A549 (cell line): ENCODE measurements around the gene IMP3. TPM values are rescaled to one million over a fixed set of nuclear protein-coding genes. Genes with fewer than 3 reads are reported as not detected.

Experiments used
- polyA plus RNA-seq, 4 experiments: library from polyadenylated mRNA; depleted of rRNA in 3 of 4; stranded (reverse); fragments of >200 nt; fragmentation: RNase III in 1 of 4; extraction: RNeasy Plus Mini Kit Qiagen cat#74134 plus additional on column Dnase treatment in 1 of 4; gene quantifications; 2 replicates in 3 of 4; 3 replicates in 1 of 4; pipeline ENCODE4 v1.2.3, GENCODE V29; 2011 to 2017

Gene IMP3
- polyA plus RNA-seq, 2 of the 4 experiments (the other 2 are of a cell fraction) = 90.0 to 94.7 TPM

Other genes with a start within 250 kb of the IMP3 start
- gene SIN3A, start 188.5 kb downstream of the IMP3 start, polyA plus RNA-seq (2011; rRNA removed) = 46.8 and 48.7 TPM in 2 replicates
- 33.9 to 38.6 TPM (median 35.9 TPM) in 3 replicates for gene SIN3A, start 188.5 kb downstream of the IMP3 start, polyA plus RNA-seq (2017; fragmentation: RNase III; extraction: RNeasy Plus Mini Kit Qiagen cat#74134 plus additional on column Dnase treatment)
- 60.2 and 71.2 TPM in 2 replicates for gene PTPN9, start 60.9 kb downstream of the IMP3 start, polyA plus RNA-seq (2011; rRNA removed)
- 25.5 to 31.1 TPM (median 29.5 TPM) in 3 replicates for gene PTPN9, start 60.9 kb downstream of the IMP3 start, polyA plus RNA-seq (2017; fragmentation: RNase III; extraction: RNeasy Plus Mini Kit Qiagen cat#74134 plus additional on column Dnase treatment)
- gene SNUPN, start 14.5 kb downstream of the IMP3 start, polyA plus RNA-seq (2011; rRNA removed) = 33.6 and 38.5 TPM in 2 replicates
- gene SNUPN, start 14.5 kb downstream of the IMP3 start, polyA plus RNA-seq (2017; fragmentation: RNase III; extraction: RNeasy Plus Mini Kit Qiagen cat#74134 plus additional on column Dnase treatment) = 29.2 to 30.1 TPM (median 30.1 TPM) in 3 replicates
- gene SNX33, start 7.7 kb upstream of the IMP3 start, polyA plus RNA-seq (2011; rRNA removed) = 8.4 and 10.7 TPM in 2 replicates
- gene SNX33, start 7.7 kb upstream of the IMP3 start, polyA plus RNA-seq (2017; fragmentation: RNase III; extraction: RNeasy Plus Mini Kit Qiagen cat#74134 plus additional on column Dnase treatment) = 8.1 to 11.6 TPM (median 11.2 TPM) in 3 replicates
- 0.01 TPM in 2 replicates for gene CSPG4, start 72.6 kb upstream of the IMP3 start, polyA plus RNA-seq (2011; rRNA removed)
- 0.01 to 0.06 TPM (median 0.04 TPM) in 3 replicates for gene CSPG4, start 72.6 kb upstream of the IMP3 start, polyA plus RNA-seq (2017; fragmentation: RNase III; extraction: RNeasy Plus Mini Kit Qiagen cat#74134 plus additional on column Dnase treatment)
- 41.2 and 50.6 TPM in 2 replicates for gene UBE2Q2, start 203.2 kb upstream of the IMP3 start, polyA plus RNA-seq (2011; rRNA removed)
- gene UBE2Q2, start 203.2 kb upstream of the IMP3 start, polyA plus RNA-seq (2017; fragmentation: RNase III; extraction: RNeasy Plus Mini Kit Qiagen cat#74134 plus additional on column Dnase treatment) = 36.0 to 40.1 TPM (median 36.5 TPM) in 3 replicates